Liver (tissue), 9 donors: ENCODE measurements around the gene MPRIP. TPM values are rescaled to one million over a fixed set of nuclear protein-coding genes. Genes with fewer than 3 reads are reported as not detected.

ENCODE experiments used
- DNase-seq: peaks from one replicate; pipeline ENCODE4 v3.0.0-alpha.2; 2017; ENCODE audit warnings: low spot score
- H3K27ac ChIP-seq, 2 donors: one replicate each; pipeline ENCODE4 v1.7.0; 2013; ENCODE audit warnings: inconsistent platforms in 2 of 2, low read length in 2 of 2, control low read depth in 1 of 2, low read depth in 1 of 2, mild to moderate bottlenecking in 1 of 2
- H3K27me3 ChIP-seq, 4 donors: one replicate each; pipeline versions ENCODE4 v1.6.1 to v1.7.0; 2013; ENCODE audit warnings: low read length in 3 of 4, inconsistent platforms in 1 of 4, mild to moderate bottlenecking in 1 of 4, moderate library complexity in 1 of 4; ENCODE audit not compliant: control insufficient read depth in 4 of 4, insufficient read depth in 4 of 4
- H3K36me3 ChIP-seq, 4 donors: one replicate each; pipeline versions ENCODE4 v1.6.1 to v1.7.0; 2013; ENCODE audit warnings: low read length in 3 of 4, mild to moderate bottlenecking in 3 of 4, low read depth in 1 of 4, moderate library complexity in 1 of 4; ENCODE audit not compliant: control insufficient read depth in 4 of 4, insufficient read depth in 3 of 4
- H3K4me1 ChIP-seq, 4 donors: one replicate each; pipeline versions ENCODE4 v1.6.1 to v1.7.0; 2013; ENCODE audit warnings: low read length in 3 of 4, mild to moderate bottlenecking in 3 of 4, moderate library complexity in 1 of 4; ENCODE audit not compliant: control insufficient read depth in 4 of 4, insufficient read depth in 4 of 4
- H3K4me3 ChIP-seq, 3 donors: one replicate each; pipeline versions ENCODE4 v1.6.1 to v1.7.0; 2013; ENCODE audit warnings: low read length in 3 of 3, control low read depth in 1 of 3, low read depth in 1 of 3, mild to moderate bottlenecking in 1 of 3
- H3K9ac ChIP-seq, 2 donors: one replicate each; pipeline ENCODE4 v1.7.0; 2013; ENCODE audit warnings: low read length in 2 of 2, mild to moderate bottlenecking in 2 of 2, moderate library complexity in 2 of 2, control low read depth in 1 of 2, low read depth in 1 of 2
- H3K9me3 ChIP-seq, 4 donors: one replicate each; pipeline versions ENCODE4 v1.6.1 to v1.7.0; 2013; ENCODE audit warnings: low read length in 3 of 4; ENCODE audit not compliant: control insufficient read depth in 4 of 4
- EGR1 ChIP-seq, 2 donors: IDR thresholded peaks; 2 replicates each; pipeline ENCODE4 v1.6.1; 2016 to 2018; ENCODE audit warnings: antibody characterized with exemption in 2 of 2, low read depth in 2 of 2
- FOXA1 ChIP-seq: IDR thresholded peaks from 2 replicates; pipeline ENCODE4 v1.6.1; 2016; ENCODE audit warnings: antibody characterized with exemption
- FOXA2 ChIP-seq: IDR thresholded peaks from 2 replicates; pipeline ENCODE4 v1.6.1; 2016; ENCODE audit warnings: antibody characterized with exemption
- GABPA ChIP-seq, 2 donors: IDR thresholded peaks in 1 of 2; conservative IDR thresholded peaks in 1 of 2; 2 replicates each; pipeline ENCODE4 v1.6.1; 2016; ENCODE audit warnings: antibody characterized with exemption in 2 of 2, mild to moderate bottlenecking in 1 of 2, moderate library complexity in 1 of 2
- HNF4A ChIP-seq, 2 donors: conservative IDR thresholded peaks; 2 replicates each; pipeline ENCODE4 v1.6.1; 2016; ENCODE audit warnings: antibody characterized with exemption in 2 of 2, mild to moderate bottlenecking in 2 of 2
- HNF4G ChIP-seq: IDR thresholded peaks from 2 replicates; pipeline ENCODE4 v1.6.1; 2016; ENCODE audit warnings: antibody characterized with exemption
- JUND ChIP-seq, 2 donors: IDR thresholded peaks; 2 replicates each; pipeline ENCODE4 v1.6.1; 2016; ENCODE audit warnings: antibody characterized with exemption in 2 of 2
- NR2F2 ChIP-seq: IDR thresholded peaks from 2 replicates; pipeline ENCODE4 v1.6.1; 2016; ENCODE audit warnings: antibody characterized with exemption
- RAD21 ChIP-seq, 2 donors: IDR thresholded peaks; 2 replicates each; pipeline ENCODE4 v1.6.1; 2016; ENCODE audit warnings: antibody characterized with exemption in 2 of 2, mild to moderate bottlenecking in 2 of 2
- RXRA ChIP-seq, 2 donors: IDR thresholded peaks; 2 replicates each; pipeline ENCODE4 v1.6.1; 2017 to 2018; ENCODE audit warnings: antibody characterized with exemption in 2 of 2, mild to moderate bottlenecking in 1 of 2
- SP1 ChIP-seq: IDR thresholded peaks from 2 replicates; pipeline ENCODE4 v1.6.1; 2018; ENCODE audit warnings: antibody characterized with exemption, mild to moderate bottlenecking
- TAF1 ChIP-seq: conservative IDR thresholded peaks from 2 replicates; pipeline ENCODE4 v1.6.1; 2016; ENCODE audit warnings: antibody characterized with exemption, mild to moderate bottlenecking
- YY1 ChIP-seq: IDR thresholded peaks from 2 replicates; pipeline ENCODE4 v1.6.1; 2016; ENCODE audit warnings: antibody characterized with exemption, mild to moderate bottlenecking
- WGBS: extraction: QIAGEN DNeasy Blood & Tissue Kit; methylation state at CpG from one replicate; pipeline ENCODE4 v1.1.7; 2013; 5-methylcytosine and 5-hydroxymethylcytosine counted together
- polyA plus RNA-seq, 2 donors: library from polyadenylated mRNA; stranded (reverse) in 1 of 2; unstranded in 1 of 2; fragments of 200-250 nt in 1 of 2; fragments of >200 nt in 1 of 2; fragmentation: Nextera tagmentation in 1 of 2; extraction: Ambion mirVana in 1 of 2; gene quantifications; one replicate each; pipeline versions ENCODE4 v1.2.1 to v1.2.3, GENCODE V29; 2013 to 2015
- total RNA-seq, 2 donors: library from RNA; depleted of rRNA; stranded (reverse); fragments of >200 nt; gene quantifications; one replicate each; pipeline ENCODE4 v1.2.3, GENCODE V29; 2014
- TF ChIP-seq, protein P1 (sequence below): IDR thresholded peaks from 2 replicates; pipeline ENCODE4 v1.6.1; 2016; ENCODE audit warnings: antibody characterized with exemption
- TF ChIP-seq, protein P2 (sequence below): IDR thresholded peaks from 2 replicates; pipeline ENCODE4 v1.6.1; 2016; ENCODE audit warnings: antibody characterized with exemption
- TF ChIP-seq, protein P3 (sequence below): IDR thresholded peaks from 2 replicates; pipeline ENCODE4 v1.6.1; 2016; ENCODE audit warnings: antibody characterized with exemption, mild to moderate bottlenecking
- TF ChIP-seq, protein P4 (sequence below): fragments of 150-350 bp; IDR thresholded peaks from 2 replicates; pipeline ENCODE4 v1.5.1; 2017; ENCODE audit warnings: improper control_type of control experiment, low read depth, low read length; ENCODE audit not compliant: missing input control
- TF ChIP-seq, protein P5 (sequence below): IDR thresholded peaks from 2 replicates; pipeline ENCODE4 v1.6.1; 2016; ENCODE audit warnings: antibody characterized with exemption
- donor health status: healthy.
- donor health status: healthy.
- donor health status: healthy.
- donor health status: healthy.
- donor health status: healthy.

MPRIP gene
- total and polyA plus RNA-seq, 4 donors = 21.2 to 61.9 (median 34.7) TPM

DNA sequence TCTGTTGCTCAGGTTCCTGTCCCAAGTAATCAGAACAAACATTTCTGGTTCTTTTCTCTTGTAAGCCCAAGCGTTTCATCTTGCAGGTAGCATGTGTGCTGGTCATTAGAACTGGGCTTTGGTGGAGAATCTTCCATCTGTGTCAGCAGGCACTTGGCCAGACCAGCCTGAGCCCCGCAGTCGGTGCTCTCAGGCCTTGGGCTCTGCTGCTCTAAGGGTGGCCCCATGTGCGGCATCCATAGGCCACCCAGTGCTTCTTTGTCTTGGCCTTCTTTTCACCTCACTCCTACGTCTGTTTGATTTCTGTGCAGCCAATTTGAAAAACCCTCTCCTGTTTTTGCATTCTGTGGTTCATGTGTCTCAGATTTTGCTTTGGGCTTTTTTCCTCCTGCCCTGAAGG lies 112.3 kb downstream of the MPRIP start:
- H3K27me3 ChIP-seq = no peaks in the 10 kb centered on the region
- TF ChIP-seq FOXA2 (no peak), SP1 (no peak), HNF4G (no peak), FOXA1 (no peak), HNF4A (conservative IDR thresholded peaks at IDR 0.05) (no peak), EGR1 (IDR thresholded peaks at IDR 0.05; ENCODE audit: low read depth in 2 of 2) (no peak), TAF1 (no peak), RAD21 (IDR thresholded peaks at IDR 0.05) (no peak), YY1 (no peak), RXRA (IDR thresholded peaks at IDR 0.05) (no peak), JUND (IDR thresholded peaks at IDR 0.05) (no peak), NR2F2 (no peak), GABPA (IDR thresholded peaks at IDR 0.05 in 1 of 2, conservative IDR thresholded peaks at IDR 0.05 in 1 of 2) (no peak)
- TF ChIP-seq, protein P1, sequence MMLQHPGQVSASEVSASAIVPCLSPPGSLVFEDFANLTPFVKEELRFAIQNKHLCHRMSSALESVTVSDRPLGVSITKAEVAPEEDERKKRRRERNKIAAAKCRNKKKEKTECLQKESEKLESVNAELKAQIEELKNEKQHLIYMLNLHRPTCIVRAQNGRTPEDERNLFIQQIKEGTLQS = no peak
- TF ChIP-seq, protein P2, sequence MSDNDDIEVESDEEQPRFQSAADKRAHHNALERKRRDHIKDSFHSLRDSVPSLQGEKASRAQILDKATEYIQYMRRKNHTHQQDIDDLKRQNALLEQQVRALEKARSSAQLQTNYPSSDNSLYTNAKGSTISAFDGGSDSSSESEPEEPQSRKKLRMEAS = no peak
- TF ChIP-seq, protein P3, sequence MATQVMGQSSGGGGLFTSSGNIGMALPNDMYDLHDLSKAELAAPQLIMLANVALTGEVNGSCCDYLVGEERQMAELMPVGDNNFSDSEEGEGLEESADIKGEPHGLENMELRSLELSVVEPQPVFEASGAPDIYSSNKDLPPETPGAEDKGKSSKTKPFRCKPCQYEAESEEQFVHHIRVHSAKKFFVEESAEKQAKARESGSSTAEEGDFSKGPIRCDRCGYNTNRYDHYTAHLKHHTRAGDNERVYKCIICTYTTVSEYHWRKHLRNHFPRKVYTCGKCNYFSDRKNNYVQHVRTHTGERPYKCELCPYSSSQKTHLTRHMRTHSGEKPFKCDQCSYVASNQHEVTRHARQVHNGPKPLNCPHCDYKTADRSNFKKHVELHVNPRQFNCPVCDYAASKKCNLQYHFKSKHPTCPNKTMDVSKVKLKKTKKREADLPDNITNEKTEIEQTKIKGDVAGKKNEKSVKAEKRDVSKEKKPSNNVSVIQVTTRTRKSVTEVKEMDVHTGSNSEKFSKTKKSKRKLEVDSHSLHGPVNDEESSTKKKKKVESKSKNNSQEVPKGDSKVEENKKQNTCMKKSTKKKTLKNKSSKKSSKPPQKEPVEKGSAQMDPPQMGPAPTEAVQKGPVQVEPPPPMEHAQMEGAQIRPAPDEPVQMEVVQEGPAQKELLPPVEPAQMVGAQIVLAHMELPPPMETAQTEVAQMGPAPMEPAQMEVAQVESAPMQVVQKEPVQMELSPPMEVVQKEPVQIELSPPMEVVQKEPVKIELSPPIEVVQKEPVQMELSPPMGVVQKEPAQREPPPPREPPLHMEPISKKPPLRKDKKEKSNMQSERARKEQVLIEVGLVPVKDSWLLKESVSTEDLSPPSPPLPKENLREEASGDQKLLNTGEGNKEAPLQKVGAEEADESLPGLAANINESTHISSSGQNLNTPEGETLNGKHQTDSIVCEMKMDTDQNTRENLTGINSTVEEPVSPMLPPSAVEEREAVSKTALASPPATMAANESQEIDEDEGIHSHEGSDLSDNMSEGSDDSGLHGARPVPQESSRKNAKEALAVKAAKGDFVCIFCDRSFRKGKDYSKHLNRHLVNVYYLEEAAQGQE = no peak
- TF ChIP-seq, protein P4, sequence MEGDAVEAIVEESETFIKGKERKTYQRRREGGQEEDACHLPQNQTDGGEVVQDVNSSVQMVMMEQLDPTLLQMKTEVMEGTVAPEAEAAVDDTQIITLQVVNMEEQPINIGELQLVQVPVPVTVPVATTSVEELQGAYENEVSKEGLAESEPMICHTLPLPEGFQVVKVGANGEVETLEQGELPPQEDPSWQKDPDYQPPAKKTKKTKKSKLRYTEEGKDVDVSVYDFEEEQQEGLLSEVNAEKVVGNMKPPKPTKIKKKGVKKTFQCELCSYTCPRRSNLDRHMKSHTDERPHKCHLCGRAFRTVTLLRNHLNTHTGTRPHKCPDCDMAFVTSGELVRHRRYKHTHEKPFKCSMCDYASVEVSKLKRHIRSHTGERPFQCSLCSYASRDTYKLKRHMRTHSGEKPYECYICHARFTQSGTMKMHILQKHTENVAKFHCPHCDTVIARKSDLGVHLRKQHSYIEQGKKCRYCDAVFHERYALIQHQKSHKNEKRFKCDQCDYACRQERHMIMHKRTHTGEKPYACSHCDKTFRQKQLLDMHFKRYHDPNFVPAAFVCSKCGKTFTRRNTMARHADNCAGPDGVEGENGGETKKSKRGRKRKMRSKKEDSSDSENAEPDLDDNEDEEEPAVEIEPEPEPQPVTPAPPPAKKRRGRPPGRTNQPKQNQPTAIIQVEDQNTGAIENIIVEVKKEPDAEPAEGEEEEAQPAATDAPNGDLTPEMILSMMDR = no peak
- TF ChIP-seq, protein P5, sequence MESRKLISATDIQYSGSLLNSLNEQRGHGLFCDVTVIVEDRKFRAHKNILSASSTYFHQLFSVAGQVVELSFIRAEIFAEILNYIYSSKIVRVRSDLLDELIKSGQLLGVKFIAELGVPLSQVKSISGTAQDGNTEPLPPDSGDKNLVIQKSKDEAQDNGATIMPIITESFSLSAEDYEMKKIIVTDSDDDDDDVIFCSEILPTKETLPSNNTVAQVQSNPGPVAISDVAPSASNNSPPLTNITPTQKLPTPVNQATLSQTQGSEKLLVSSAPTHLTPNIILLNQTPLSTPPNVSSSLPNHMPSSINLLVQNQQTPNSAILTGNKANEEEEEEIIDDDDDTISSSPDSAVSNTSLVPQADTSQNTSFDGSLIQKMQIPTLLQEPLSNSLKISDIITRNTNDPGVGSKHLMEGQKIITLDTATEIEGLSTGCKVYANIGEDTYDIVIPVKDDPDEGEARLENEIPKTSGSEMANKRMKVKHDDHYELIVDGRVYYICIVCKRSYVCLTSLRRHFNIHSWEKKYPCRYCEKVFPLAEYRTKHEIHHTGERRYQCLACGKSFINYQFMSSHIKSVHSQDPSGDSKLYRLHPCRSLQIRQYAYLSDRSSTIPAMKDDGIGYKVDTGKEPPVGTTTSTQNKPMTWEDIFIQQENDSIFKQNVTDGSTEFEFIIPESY = no peak
- no peak overlapping the region for H3K9ac ChIP-seq
- H3K27ac ChIP-seq = no peak overlapping the region
- no peaks in the 10 kb centered on the region for H3K9me3 ChIP-seq
- H3K4me1 ChIP-seq = peaks cover 7 to 36% (median 27%) of the 10 kb centered on the region in 4 donors
- DNase-seq = no peak
- WGBS = 93% methylated on average over 5 of the region's 5 CpGs
- peaks cover 10 to 50% (median 20%) of the 10 kb centered on the region in 4 donors for H3K36me3 ChIP-seq
- no peak overlapping the region for H3K4me3 ChIP-seq
